Medulla oblongata (tissue), 1 donor: Measurements from ENCODE around the gene SLC16A10.
"Not testable (repeated sequence)": the region's sequence is repeated elsewhere in the genome, so short reads cannot be mapped to it uniquely, and the experiment has no call there.

Experiments used
- DNase-seq: peaks from one replicate; pipeline ENCODE4 v3.0.0-alpha.2; 2015; ENCODE audit errors: extremely low spot score

The SLC16A10 gene, protein sequence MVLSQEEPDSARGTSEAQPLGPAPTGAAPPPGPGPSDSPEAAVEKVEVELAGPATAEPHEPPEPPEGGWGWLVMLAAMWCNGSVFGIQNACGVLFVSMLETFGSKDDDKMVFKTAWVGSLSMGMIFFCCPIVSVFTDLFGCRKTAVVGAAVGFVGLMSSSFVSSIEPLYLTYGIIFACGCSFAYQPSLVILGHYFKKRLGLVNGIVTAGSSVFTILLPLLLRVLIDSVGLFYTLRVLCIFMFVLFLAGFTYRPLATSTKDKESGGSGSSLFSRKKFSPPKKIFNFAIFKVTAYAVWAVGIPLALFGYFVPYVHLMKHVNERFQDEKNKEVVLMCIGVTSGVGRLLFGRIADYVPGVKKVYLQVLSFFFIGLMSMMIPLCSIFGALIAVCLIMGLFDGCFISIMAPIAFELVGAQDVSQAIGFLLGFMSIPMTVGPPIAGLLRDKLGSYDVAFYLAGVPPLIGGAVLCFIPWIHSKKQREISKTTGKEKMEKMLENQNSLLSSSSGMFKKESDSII

DNA sequence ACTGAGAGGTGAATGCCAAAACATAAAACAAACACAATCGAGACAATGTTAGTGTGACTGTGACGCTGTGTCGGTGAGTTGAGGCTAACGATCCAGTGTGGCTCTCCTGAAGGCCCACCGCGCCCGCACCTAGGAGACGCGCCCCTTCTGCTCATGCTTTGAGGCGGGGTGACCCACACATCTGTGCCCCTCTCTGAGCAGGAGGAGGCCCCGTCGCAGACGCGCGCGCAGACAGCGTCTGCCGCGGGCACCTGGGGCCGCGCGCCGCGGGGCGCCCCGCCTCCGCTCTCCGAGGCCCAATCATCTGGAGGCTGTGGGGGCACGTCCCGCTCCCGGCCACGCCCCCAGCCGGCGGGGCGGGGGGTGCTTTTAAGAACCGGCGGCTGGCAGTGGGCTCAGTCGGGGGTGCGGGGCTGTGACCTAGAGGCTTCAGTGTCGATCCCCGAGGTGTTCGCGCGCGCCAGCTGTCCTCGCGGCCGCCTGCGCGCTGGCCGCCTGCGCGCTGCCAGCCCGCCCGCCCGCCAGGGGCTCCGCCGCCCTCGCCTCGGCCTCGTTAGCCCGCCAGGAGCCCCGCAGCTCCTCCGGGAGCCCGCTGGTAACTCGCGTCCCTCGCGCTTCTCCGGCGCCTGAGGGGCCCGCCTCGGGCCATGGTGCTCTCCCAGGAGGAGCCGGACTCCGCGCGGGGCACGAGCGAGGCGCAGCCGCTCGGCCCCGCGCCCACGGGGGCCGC lies at the start of gene SLC16A10:
Gene SLC16A10, plus strand, starts transcription at position 398 of the 730 bp plus-strand sequence. Its CDS starts 250 bp downstream, at position 648.
- DNase-seq = peak; percentile 12

DNA sequence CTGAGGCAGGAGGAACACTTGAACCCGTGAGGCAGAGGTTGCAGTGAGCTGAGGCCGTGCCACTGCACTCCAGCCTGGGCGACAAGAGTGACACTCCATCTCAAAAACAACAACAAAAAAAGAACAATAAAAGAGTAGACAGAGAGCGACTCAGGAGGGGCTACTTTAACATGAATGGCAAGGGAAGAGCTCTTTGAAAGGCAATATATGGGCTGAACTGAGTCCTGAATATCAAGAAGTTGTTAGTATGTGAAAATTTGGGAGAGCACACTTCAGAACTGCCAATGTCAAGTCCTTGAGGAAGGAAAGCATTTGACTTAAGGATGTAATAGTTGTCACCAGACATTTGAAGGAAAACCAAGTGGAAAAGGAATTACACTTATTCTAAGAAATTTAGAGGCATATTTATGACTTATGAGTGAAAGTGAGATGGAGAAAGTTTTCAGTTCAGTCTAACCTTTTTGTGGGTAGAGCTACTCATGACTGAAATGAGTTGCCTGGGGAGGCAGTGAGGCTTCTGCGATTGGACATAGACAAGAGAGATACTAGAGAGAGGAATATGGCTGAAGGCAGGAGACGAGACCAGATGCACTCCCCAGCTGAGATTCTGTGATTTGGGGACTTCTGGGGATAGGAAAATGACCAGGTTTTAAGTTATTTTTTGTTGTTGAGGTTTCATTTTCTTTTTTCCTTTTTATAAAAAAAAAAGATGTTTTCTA lies 48.6 kb upstream of the SLC16A10 start:
- no peak for DNase-seq

DNA sequence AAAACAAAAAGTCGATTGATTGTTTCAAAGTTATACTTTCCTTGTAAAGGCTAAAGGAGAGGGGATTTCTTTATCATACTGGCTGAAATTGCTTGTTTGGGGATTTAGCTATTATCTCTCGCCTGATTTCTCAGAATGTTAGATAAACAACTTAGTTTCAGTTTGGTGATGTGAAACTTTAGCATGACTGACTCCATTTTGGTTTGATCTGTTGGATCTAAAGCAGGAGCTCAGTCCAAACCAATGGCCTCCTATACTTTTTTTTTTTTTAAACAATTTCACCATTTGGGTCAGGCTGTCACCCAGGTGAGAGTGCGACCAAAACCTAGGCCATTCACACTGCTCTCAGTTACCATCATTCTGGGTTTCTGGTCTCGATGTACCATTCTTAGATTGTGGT lies 45.4 kb upstream of the SLC16A10 start:
- no peak for DNase-seq

DNA sequence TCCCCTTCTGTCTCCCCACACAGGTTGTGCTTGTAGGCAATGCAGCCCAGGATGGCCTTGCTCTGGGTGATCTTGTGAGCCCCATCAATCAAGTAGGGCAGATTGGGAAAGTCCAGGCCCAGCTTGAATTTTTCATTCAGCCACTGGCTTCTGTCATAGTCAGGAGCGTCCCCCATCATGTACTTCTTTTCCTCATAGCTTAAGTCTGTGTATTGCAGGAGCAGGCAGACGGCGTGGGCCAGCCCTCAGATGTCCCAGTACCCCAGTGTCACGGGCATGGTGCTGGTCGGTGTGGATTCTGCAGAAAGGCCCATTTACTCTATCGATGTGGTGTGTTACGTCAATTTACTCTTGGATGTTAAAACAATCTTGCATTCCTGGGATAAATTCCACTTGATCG lies 40.1 kb upstream of the SLC16A10 start:
- no peak for DNase-seq

DNA sequence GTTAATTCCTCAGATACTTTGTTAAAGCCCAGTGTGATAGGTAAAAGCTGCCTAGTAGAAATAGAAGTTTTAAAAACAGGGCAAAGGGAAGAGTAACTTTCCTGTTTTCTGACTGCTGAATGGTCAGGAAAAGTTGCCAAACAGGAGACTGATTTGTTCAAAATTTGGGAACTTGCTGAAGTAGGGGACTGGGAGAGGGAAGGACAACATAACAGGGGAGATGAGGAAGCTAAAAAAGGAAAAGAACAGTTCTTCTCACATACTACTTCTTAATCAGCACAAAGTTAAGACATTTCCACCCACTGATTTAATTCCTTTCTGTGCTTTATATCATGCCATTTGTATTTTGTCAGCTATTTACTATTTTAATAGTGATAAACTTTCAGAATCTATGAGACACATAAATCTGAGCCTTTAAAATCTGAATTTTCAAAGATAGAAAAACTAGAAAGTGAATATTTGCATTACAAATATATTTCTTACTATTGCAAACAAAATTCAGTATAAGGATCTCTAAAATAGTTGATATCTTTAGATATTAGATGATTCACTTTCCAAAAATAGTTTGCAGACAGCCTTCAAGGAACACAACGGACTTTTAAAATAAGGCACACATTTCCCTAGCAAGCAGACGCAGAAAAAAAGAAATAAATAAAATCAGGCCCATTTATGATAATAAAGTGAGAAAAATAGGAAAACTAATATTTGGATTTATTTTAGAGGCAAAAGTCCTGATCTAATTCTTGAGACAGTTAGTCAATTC lies 36.9 kb upstream of the SLC16A10 start:
- no peak for DNase-seq

DNA sequence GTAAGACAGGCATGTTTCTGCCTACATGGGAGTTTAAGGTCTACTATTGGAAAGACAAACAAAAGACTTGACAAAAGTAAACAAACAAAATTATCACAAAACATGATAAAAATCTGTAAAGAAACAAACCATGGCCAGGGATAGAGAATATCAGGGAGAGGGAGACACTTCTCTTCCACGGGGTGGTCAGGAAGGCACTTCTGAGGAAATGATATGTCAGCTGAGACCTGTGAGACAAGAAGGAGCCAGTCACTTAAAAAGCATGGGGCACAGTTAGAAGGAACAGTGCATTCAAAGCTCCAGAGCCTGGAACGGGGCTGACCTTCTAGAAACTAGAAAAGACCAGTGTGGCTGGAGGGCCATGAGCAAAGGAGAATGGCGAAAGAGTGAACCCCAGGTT lies 35.1 kb upstream of the SLC16A10 start:
- no peak for DNase-seq

DNA sequence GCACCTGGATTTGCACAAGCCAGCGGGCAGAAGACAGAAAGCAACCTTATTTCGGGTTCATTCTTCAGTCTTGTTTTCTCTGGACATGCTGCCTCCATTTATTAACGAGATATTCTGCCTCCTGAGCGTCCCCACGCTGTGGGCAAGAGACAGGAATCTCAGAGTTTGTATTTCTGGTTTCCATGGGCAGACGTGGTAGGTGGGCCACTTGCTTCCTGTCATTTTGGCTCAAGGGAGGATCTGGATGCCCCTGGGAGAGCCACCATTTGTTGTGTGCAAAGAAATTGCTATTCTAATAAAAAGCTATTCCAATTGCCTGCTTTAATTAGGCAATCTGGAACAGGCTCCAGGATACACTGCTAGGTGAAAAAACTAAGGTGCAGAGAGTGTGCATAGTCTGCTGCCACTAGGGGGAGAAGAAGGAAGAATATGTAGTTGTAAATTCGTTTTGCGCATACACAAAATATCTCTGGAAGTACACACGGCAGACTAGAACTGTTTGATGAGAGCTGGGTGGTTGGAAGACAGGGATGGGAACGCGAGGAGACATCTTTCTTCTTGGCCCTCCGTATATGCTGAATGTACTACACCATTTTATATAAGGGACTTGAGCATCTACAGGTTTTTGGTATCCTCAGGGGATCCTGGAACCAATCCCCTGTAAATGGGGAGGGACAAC lies 30.1 kb upstream of the SLC16A10 start:
- peak; percentile 13 for DNase-seq

DNA sequence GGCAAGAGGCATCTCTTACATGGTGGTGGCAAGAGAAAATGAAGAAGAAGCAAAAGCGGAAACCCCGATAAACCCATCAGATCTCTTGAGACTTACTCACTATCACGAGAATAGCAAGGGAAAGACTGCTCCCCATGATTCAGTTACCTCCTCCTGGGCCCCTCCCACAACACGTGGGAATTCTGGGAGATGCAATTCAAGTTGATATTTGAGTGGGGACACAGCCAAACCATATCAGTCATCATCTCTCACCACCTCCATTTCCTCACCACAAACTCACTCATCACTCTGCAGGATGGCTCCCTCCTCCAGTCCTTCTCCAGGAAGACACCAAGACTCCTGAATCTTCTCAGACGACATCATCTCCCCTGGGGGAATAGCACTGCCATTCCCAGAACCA lies 25.8 kb upstream of the SLC16A10 start:
- no peak for DNase-seq

DNA sequence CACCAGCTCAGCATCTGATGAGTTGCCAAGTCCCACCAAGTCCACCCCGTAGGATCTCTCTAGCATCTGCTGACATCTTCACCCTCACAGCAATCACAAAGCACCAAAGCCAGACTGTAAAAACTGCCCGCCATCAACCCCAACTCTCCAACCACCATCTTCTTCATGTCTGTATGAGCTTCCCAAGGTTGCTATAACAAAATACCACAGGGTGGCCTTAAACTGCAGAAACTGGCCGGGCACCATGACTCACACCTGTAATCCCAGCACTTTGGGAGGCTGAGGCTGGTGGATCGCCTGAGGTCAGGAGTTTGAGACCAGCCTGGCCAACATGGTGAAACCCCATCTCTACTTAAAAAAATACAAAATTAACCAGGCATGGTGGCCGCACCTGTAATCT lies 25.3 kb upstream of the SLC16A10 start:
- DNase-seq = not testable (repeated sequence)

DNA sequence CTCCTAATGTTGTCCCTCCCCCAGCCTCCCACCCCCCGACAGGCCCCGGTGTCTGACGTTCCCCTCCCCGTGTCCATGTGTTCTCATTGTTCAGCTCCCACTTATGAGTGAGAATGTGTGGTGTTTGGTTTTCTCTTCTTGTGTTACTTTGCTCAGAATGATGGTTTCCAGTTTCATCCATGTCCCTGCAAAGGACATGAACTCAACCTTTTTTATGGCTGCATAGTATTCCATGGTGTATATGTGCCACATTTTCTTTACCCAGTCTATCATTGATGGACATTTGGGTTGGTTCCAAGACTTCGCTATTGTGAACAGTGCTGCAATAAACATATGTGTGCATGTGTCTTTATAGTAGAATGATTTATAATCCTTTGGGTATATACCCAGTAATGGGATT lies 24.4 kb upstream of the SLC16A10 start:
- DNase-seq = not testable (repeated sequence)

DNA sequence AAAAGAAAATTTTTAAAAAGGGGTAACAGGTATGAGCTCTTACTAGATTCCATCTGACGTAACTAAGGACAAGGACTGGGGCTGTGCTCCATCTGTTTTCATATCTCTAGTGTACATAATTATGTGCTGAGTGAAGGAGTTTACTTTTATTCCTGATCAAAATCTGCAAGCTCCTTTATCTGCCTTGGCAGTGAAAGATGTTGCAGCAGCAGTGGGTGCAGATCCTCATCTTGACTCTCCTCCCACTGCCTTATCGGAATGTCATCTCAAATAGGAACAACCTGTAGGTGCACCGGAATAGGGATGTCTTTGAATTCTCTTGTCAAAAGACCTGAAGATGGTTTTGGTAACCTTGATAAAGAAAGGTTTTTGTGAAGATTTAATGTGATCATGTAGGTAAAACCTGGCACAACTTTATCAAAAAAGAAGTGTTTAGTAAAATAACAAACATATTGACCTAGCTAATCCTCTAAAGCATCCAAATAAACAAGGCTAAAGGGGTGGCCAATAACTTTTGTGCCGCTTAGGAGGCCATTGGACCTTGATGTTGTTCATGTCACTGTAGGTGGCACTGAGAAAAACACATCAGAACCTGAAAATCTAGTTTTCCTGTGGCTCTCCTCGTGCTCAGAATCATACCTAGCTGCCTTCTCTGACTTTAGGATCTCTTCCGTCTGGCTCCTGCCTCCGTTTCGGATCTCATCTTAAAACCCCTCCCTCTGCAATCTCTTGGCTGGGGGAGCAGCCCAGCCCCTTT lies 19.0 kb upstream of the SLC16A10 start:
- no peak for DNase-seq

DNA sequence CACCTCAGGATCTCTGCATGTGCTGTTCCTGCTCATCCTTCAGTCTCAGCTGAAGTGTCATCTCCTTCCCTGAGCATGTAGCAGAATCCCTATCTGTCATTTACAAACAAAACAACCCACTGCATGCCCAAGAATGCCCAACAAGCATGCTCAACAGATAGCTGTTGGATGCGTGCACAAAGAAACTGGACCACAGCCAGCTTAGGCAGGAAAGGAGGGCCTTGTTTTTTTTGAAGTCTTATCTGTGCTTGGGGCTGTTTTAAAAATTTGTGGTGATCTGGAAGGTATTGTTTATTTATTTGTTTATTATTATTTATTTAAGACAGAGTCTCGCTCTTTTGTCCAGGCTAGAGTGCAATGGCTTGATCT lies 18.5 kb upstream of the SLC16A10 start:
- no peak for DNase-seq

DNA sequence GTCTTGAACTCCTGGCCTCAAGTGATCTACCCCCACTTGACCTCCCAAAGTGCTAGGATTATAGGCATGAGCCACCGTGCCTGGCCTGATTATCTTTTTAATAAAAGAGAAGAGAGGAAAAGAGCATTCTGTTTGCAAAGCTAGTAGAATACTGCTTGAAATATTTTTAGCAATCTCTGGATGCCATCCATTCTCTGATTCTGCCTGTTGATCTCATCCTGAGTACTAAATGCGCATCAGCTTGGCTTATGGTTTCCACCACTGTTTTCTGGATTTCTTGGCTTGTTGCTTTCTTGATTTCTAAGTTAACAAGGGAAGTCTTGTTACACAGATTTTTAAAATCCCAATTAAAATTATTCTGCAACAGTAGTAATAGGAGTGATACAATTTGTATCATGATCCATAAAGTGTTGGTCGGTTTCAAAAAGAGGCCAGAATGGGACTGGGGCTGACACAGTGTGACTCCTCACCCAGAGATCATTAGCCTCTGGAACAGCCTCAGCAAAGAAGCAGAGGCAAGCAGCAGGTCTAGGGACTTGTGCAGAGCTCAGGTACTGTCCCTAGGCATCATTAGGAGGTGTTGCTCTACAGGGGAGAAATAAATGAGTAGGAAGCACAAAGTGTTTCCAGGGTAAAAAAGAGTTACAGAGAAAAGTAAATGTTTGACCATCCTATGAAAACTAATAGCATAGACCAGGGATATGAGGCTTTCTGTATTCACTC lies 17.8 kb upstream of the SLC16A10 start:
- DNase-seq = no peak

DNA sequence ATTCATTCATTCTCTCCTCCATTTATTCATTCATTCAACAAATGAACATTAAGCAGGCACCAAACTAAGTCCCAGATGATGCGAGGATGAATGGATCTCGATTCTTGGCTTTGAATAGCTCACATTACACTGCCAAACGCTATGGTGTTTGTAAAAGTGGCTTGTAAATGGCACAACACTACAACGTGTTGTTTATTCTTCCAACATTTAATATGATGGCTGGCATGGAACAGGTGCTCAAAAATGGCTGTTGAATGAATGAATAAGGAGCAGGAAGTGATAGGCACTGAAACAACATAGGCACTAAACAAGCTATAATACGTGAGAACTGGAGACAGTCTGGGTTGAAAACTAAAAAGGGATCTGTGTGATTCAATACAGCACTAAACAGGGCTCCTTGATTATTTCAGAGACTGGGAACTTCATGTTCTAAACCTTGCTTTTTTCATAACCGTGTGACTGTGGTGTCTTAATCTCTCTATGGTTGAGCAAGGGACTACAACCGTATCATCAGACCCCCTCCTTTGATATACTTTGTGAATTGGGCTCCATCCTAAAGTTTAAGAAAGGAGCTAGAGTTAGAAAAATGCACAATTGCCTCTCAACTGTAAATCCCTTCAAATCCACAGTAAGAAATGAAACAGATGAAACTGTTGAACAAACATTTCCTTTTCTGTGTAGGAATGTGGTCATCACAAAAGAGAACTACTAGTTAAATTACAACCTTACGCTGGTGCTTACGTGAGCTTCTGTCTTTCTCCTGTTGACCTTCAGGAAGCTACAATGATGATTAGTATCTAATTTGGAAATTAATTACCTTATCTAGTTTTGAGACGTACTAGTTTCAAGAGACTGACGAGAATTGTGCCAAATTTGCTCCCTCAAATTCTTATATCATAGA lies 16.9 kb upstream of the SLC16A10 start:
- DNase-seq = no peak

DNA sequence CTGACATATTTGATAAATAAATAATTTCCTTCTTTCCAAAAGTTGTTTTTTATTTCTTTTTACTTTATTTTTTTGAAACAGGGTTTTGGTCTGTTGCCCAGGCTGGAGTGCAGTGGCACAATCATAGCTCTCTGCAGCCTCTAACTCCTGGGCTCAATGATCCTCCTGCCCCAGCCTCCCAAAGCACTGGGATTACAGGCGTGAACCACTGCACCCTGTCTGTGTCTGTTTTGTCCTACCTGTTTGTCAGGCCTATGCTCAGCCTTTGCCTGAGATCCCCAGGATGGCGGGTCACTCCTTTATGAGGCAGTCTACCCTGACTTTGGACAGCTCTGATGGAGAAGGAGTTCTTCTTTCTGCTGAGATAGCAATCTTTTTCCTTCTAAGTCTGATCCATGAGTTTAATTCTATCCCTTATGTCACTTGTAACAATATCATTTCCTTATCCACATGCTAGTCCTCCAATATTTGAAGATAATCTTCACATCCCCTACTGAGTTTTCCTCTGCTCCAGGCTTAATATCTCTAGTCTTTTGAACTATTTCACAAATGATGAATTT lies 14.4 kb upstream of the SLC16A10 start:
- DNase-seq = no peak

DNA sequence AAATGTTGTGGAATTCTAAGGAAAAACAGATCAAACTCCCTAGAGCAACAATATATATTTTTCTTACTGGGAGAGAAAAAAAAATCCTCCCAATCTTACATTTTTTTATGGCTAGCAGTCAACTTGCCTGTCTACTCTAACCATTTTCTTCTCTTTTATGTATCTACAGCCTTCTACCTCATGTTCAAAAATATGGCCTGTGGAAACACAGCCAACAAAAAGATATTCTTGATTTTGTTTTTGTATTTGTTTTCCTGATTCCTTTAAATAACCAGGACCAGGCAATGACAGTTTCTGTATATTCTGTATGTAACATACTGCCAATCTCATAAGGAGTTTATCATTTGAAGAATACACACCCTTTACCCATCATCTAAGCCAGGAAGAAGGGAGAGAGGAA lies 13.0 kb upstream of the SLC16A10 start:
- no peak for DNase-seq

DNA sequence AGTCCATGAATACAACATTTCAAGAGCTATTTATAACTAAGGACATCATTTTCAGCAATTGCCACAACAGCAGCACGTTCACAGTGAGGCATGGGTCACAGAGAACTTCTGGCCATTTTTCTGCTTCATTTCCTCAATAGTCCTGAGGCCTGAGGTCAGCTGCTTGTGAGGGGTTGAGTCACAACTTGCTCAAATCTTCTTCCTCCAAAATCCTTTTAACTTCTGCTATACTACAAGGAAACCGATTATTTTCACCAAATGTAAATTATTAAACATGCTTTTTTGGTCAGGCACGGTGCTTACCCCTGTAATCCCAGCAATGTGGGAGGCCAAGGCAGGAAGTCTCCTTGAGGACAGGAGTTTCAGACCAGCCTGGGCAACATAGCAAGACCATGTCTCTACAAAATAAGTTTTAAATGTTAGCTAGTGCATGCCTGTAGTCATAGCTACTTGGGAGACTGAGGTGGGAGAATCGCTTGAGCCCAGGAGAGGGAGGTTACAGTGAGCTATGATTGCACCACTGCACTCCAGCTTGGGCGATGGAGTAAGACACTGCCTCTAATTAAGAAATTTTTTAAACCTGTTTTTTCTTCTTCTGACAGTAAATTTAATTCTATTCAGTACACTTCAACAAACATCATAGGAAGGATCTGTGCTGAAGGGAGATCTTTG lies 11.1 kb upstream of the SLC16A10 start:
- no peak for DNase-seq

DNA sequence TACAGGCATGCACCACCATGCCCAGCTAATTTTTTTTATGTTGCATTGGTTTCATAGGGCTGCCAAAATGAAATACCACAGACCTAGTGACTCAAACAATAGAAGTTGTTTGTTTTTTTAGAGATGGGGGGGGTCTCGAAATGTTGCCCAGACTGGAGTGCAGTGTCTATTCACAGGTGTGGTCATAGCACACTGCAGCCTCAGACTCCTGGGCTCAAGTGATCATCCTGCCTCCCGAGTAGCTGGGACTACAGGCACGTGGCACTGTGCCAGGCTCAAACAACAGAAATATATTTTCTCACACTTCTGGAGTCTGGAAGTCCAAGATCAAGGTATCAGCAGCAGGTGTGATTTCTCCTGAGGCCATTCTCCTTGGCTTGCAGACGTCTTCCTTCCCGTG lies 6.6 kb upstream of the SLC16A10 start:
- no peak for DNase-seq
